ENCODE measurements around the gene SLX9.

DNA sequence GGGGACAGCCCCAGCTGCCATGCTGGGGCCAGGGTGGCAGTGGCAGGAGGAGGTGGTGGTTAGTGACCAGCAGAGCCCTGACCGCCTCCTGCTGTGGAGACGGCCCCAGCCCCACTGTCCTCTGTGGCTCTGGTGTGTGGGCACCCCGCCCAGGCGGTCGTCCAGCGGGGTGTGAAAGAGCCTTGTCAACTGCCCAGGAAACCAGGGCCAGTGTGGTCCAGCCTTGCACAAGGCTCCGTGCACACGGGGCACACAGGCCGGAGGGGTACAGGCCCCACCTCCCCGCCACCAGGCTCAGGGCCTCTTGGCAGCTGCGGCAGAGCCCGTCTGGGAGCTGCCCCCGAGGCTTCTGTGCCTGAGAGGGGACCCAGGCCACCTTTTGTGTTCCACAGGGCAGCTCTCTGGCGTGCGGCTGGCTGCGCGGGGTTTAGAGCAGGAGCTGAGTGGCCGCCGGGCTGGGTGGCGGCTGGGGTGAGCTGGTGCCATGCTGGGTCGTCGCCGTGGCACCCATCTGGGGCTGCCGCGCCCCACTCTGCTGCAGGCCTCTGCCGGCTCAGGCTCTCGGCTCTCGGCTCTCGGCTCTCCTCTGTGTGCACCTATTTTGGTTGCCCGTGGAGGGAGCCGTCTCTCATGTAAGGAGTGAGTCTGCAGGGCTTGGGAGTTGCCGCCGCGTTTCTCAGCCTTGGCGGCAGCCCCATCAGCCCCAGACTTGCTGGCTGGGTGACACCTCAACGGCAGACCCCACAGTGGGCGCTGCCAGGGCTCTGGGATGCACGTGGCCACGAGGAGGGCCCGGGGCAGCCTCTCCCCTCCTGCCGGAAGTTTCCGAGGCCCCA, 36.1 kb downstream of the SLX9 start:
- no peak for TF ChIP-seq FOXK2 (IDR thresholded peaks at IDR 0.05)
- no peak for TF ChIP-seq SUZ12 (IDR thresholded peaks at IDR 0.05)
- TF ChIP-seq FOXA1 (IDR thresholded peaks at IDR 0.05), result no peak
